Measurements from ENCODE around the gene TOGARAM1.

DNA sequence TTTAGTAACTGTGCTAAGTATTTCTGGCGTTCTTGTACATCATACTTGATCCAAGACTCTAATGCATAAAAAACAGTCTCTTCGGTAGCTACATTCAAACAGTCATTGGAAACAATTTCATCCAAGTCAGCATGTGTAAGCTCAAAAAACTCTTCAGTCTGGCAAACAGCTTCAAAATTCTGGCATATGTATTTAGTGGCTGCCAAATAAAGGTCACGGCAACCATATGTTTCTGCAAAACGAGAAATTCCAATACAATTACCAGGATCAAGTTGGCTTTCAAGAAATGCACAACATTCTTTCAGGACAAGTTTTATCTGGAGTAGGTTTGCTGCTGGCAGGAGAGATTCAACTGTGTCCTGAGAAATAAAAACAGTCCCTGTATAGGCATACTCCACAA is 16.7 kb upstream of the TOGARAM1 start:
- TF ChIP-seq ZNF274 (IDR thresholded peaks at IDR 0.05; ENCODE audit: low read depth, low read length), result no peak
- no peak for TF ChIP-seq YY1 (IDR thresholded peaks at IDR 0.05; ENCODE audit: insufficient read depth, insufficient read length)
- no peak for TF ChIP-seq SUZ12 (IDR thresholded peaks at IDR 0.05; ENCODE audit: extremely low read depth, insufficient read depth, insufficient read length)
